D721Med (cell line): ENCODE data around the gene GRK2.

Source experiments
- DNase-seq: peaks from one replicate; pipeline ENCODE4 v3.0.0; 2011; ENCODE audit warnings: low spot score; ENCODE audit not compliant: insufficient read length
- FAIRE-seq: peaks from 2 replicates; lab custom pipeline; 2011; peaks lifted over from hg19 to GRCh38; lab: Jason Lieb, UNC
- TF ChIP-seq, protein P1 (sequence below): IDR thresholded peaks from 2 replicates; pipeline ENCODE4 v1.5.1; 2012; ENCODE audit warnings: mild to moderate bottlenecking, control low read depth; ENCODE audit not compliant: insufficient read depth; ENCODE audit errors: missing control alignments

GRK2 gene

DNA sequence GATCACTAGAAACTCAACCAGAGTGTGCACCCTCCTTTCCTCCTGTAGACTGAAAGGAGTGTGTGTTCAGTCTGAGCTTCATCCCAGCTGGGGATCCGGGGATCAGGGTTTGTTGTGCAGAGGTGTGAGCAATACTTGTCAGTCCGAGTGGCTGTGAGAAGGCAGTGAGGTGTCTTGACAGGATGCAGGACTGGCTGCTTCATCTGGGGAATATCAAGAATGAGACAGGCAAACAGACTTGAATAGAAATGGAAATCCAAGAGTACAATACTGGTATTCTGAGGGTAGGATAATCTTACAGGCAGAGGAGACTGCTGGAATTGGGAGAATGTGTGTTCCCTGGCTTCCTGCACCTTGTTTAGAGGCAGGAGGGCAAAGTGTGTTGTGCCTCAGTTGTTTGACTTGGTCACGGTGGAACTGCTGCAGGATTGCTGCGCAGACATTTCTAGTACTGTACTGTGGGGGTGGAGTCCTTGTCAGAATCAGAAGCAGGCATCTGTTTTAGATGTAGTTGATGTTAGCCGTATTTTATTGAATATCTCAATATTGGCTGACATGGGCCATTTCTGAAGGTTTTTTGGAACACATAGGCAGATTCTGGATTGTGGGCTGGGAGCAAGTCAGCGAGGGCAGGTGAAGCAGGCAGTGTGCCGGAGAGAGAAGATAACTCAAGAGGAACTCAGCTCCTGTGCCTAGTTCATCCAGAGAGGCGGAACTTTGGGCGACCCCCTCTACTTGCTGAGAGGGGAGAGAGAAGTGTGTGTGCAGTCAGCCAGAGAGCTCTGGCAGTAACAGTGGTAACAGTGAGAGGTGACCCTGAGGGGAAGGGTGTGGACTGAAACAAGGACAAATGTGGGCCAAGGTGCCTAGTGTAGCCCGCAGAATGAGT, 27.1 kb upstream of the GRK2 start:
- DNase-seq: no peak

DNA sequence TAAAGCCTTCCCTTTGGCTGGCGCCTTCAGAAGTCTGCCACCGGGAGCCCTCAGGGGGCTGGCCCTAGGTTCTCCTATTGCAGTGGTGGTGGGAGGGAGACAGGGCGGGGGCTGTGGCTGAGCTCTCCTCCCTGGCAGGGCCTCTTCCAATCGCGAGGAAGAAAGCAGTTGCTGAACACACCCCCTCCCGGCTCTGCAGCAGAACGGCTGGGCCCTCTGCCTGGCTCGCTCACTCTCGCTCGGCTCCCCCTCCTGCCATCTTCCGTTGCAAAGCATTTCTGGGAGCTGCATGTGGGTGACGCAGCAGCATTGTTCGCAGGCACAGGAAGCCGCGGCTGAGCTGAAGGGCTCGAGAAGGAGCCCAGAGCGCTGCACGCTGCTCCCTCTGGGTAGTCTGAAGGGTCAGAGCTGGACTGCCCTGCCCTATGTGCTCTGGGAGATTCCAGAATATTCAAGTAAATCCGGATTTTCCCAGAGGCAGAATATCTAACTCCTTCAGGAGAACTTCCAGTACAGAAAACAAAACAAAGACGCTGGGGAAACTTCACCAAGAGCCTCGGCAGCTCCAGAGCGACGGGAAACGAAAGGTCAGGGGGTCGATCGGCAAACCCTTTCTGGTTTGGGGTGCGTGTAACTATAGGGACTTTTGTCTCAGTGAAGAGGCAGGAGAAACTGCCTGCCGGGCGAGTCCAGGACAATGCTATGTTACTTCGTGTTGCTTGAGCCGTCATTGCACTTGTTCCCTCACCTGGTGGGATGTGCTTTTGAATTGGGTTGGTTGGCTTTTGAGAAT, 26.3 kb upstream of the GRK2 start:
- TF ChIP-seq, protein P1, sequence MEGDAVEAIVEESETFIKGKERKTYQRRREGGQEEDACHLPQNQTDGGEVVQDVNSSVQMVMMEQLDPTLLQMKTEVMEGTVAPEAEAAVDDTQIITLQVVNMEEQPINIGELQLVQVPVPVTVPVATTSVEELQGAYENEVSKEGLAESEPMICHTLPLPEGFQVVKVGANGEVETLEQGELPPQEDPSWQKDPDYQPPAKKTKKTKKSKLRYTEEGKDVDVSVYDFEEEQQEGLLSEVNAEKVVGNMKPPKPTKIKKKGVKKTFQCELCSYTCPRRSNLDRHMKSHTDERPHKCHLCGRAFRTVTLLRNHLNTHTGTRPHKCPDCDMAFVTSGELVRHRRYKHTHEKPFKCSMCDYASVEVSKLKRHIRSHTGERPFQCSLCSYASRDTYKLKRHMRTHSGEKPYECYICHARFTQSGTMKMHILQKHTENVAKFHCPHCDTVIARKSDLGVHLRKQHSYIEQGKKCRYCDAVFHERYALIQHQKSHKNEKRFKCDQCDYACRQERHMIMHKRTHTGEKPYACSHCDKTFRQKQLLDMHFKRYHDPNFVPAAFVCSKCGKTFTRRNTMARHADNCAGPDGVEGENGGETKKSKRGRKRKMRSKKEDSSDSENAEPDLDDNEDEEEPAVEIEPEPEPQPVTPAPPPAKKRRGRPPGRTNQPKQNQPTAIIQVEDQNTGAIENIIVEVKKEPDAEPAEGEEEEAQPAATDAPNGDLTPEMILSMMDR: no peak
- DNase-seq (peak; percentile 37), FAIRE-seq (no peak)

More for the DNA sequence above, 27.1 kb upstream of the GRK2 start:
- TF ChIP-seq, protein P1: no peak
- FAIRE-seq: no peak

DNA sequence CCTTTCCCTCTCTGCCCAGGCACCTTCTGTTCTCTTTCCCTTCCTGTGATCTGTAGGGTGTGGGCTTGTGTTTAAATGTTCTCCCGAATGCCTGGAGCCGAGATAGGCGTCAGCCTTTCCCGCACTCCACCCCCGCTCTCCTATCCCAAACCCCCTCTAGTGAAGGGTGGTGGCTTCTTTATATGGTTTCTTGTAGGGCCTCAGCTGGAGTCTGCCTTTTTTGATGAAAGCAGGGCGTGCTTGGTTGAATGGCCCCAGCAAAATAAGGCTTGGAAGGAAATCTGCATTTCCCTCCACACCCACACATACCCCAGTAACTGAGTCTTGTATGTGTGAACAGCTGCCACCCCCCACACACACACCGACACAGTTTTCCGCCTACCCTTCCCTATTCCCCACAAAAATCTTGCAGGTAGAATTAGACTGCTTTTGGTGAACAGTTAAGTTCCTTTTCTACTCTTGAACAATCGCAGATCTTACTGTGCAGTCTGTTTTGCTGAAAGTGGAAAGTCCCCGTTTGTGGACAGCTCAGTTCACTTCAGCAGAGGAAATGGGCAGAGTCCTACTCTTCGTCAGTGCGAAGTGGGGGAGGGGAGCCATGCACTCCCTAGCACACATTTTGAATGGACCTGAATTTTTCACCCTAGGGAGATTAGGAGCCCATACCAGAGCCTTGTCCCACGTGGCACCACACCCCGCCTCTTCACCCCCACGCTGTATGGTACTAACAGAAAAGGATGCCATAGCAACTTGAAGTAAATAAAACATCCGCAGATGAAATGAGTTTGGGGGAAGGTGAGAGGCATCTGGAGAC, 25.5 kb upstream of the GRK2 start:
- FAIRE-seq (no peak), DNase-seq (no peak)
- TF ChIP-seq, protein P1: no peak

DNA sequence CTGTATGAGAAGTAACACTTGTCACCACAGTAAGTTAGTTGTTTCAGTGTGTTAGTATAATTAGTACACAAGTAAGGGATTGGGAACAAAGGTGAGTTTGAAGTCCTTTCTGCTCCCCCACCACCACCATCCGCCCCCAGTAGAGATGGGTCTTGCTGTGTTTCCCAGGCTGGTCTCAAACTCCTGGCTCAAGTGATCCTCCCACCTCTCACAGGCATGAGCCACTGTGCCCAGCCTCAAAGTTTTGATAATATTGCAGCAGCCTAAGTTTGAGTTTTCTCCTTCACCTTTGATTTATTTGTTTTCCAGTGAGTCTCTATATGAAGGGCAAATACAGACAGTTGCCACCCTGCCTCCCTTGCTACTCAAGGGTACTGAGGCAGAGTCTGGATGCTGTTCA, 23.7 kb upstream of the GRK2 start:
- DNase-seq: no peak
- TF ChIP-seq, protein P1: no peak
- FAIRE-seq: no peak

DNA sequence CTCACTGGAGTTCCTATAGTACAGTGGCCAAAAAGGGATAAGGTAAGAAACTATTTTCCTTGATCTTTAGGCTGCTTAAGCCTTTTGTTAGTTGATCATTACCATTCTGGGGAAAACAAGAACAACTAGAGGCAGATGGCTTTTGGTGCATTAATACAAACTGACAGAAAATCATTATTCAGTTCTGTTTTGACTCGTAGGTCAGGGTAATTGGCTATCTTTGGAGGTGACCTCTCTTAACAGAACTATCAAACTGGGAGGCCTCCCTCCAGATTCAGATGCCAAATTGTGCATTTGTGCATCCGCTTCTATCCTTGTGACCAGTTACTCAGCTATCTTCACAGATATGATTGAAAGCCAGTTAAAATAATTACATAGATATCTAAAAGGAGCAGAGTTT, 23.2 kb upstream of the GRK2 start:
- TF ChIP-seq, protein P1: no peak
- DNase-seq (no peak), FAIRE-seq (no peak)

DNA sequence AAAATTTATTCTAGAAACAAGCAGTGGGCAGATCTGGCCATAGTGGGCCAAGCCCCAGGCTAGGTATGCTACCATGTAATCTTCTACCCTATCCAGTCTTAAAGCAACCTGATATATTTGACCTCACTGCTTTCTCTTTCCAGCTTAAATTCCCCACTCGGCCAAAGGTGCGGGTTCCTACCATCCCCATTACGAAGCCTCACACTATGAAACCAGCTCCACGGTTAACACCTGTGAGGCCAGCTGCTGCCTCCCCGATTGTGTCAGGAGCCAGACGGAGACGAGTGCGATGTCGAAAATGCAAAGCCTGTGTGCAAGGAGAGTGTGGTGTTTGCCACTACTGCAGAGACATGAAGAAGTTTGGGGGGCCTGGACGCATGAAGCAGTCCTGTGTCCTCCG, 21.2 kb upstream of the GRK2 start:
- no peak for DNase-seq
- TF ChIP-seq, protein P1: no peak
- FAIRE-seq: no peak
